ENCODE measurements around the gene JPH4.

The JPH4 gene

DNA sequence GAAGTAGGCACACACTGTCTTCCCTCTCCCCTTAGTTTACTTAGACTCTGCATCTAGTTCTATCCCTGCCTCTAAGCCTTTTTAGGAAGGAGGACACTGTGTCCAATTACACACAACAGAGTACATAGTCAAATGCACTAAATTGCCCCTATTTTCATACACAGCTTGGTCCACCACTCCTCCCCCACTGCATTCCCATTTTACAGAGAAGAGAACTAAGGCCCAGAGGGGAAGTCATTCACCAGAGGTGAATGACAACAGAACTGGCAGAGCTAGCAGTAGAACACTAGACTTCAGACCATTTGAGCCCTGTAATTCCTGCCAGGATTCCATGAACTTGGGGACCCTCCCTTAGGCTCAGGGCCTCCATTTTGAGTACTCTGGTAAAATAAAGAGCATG, 1.1 kb upstream of the JPH4 start:
- no peak for DNase-seq (ENCODE audit: low read depth in 2 of 2)

DNA sequence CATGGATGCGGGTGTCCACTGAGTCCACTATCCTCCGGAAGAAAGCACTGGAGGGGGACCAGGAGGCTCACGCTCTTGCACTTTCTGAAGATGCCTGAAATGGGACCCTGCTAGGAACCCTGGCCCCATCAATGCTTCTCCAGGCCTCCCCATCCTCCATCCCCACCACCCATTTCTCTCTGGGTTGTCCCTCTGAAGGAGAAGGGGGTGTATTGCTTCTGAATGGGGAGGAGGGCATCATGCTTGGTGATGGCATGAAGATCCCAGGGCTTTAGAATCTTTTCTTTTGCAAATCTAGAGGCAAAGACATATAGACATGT, 681 bp upstream of the JPH4 start:
- no peak for DNase-seq (ENCODE audit: low read depth in 2 of 2)

DNA sequence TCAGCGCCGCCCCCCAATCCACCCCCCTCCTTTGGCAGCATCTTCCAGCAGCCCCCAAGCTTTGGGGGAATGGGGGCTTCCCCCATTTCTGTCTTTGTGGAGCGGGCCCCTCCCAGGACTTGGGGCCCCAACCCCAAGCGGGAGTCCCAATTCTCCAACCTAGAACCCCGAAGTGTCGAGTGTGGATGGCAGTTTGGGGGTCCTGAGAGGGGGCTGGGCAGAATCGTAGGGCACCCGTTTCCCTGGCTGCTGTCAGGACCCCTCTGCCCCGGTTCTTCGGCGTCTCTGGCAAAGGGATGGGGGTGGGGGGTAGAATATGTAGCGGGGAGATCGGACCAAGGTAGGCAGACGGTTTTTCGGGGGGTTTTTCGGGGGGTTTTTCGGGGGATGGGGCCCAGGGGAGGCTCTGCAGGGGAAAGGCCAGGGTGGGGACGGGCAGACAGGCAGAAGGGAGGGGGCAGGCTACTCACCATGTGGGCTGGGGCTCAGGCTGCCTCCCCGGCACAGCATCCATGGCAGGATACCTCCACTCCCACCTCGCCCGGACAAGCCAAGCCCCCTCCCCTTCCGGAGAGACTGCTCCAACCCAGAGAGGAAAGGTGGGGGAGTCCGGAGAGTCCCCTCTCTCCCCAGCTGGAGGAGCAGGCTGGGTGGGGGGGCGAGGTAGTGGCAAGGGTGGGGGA, 739 bp downstream of the JPH4 start:
- DNase-seq (ENCODE audit: low read depth in 2 of 2): no peak

DNA sequence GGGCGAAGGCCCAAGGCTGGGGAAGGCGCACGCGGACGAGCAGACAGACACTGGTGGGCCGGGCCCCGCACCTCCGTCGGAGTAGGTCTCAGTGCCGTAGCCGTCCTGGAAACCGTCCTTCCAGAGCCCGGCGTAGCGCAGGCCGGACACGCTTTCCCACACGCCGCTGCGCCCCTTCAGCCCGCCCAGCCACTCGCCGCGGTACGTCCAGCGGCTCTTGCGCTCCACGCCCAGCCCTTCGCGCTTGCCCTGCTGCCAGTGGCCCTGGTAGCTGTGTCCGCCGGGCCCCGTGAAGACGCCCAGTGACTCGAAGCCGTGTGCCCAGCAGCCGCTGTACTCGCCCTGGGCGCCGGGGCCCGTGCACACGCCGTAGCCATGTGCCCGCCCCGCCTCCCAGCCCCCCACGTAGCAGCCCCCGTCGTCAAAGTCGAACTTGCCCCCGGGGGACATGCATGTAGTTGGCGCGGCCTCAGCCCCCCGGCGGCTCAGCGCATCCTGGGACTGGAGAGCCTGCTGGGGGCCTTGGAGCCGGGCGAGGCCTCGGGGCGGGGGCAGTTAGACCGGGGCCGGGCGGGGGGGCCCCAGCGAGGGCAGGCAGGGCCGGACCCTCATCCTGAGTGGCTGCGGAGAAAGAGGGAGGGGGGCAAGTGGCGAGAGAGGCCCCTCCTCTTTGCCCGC, 1.4 kb downstream of the JPH4 start:
- no peak for DNase-seq (ENCODE audit: low read depth in 2 of 2)

DNA sequence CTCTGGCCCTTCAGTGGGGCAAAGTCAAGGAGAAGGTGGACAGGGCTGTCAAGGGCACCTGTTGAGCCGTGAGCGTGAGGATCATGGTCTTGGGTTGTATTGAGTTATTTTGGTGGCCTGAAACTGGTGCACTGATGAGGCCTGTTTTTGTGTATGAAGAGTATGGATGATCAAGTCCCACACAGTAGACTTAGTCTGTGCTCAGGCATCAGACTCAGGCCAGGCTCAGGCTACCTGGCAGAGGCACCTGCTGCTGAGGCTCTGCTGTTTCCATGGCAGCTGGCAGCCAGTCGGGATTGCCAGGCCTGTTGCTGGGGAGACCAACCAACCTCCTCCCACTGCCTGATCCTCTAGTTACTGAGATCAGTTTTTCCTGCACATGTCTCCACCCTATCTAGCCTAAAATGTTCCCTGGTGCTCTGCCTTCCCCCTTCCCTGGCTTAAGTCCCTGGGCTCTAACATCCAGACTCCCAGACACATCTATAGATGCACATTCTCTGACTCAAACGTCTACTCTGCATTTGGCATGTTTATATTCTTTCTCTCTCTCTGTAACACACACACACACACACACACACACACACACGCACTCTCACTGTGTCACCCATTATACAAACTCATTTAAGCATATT, 5.1 kb downstream of the JPH4 start:
- no peak for DNase-seq (ENCODE audit: low read depth in 2 of 2)

DNA sequence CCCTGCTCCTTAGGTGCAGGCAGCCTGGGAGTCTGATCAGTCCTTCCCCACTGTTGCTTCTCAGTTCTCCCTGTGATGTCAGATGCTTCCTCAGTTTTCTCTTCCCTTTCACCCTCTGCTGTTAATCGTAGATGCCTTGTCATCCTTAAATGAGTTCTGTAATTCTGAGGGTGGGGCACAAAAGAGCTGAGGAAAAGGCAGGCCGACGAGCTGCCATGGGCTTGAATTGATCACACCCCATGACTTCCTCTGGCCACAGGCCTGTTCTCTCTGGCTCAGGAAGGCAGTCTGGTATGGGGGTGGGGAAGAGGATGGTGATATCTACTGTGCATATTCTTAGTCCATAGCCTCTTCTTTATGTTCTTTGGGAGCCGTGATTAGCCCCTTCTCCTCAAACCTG, 5.8 kb downstream of the JPH4 start:
- no peak for DNase-seq (ENCODE audit: low read depth in 2 of 2)

DNA sequence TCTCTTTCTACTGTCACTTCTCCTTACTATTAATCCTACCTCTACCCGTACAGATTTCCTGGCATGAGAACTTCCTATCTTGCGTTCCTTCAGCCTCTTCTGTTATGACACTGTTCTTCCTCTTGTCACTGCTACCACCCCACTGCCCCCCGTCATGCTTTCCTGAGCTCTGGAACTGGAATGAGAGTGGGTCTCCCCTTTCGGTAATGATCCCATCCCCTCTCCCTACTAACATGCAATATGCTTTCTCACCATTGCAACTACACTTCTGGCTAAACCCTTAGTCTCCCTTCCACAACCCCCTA, 6.1 kb downstream of the JPH4 start:
- DNase-seq (ENCODE audit: low read depth in 2 of 2): no peak

DNA sequence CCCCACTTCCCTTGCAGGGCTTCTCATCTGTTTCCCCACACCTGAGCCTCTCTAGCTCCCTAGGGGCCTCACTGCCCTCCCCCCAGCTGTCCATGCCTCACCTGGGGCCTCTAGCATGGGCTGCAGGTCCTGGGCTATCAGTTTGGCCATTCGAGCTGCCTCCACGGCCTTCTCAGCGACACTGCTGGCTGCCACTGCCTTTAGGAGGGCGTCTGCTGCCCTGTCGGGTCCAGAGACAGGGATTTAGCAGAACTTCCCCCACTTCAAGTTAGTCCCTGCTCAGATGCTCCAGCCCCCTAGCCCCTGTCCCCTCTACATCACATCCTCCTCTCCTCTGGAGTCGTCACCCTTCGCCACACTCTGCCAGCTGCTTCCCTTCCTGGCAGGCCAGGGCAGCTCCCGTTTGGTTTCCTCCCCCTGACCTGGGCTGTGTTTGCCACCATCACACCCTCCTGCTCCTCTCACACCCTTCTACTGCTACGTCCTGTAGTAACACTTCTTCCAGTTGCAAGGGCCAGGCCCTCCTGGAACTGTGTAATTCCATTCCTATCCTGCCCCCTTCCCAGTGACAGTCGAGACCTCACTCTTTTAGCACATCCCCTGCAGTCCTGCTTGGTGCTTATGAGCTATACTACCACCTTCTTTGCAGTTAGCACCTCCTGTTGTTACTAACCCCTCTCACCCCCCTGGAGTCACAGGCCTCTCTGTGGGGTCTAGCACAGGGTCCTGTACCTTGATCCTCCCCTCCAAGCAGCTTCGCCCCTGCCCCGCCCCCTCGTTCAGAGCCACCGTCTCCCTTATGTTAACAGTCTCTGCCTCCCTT, 6.7 kb downstream of the JPH4 start:
- no peak for DNase-seq (ENCODE audit: low read depth in 2 of 2)

DNA sequence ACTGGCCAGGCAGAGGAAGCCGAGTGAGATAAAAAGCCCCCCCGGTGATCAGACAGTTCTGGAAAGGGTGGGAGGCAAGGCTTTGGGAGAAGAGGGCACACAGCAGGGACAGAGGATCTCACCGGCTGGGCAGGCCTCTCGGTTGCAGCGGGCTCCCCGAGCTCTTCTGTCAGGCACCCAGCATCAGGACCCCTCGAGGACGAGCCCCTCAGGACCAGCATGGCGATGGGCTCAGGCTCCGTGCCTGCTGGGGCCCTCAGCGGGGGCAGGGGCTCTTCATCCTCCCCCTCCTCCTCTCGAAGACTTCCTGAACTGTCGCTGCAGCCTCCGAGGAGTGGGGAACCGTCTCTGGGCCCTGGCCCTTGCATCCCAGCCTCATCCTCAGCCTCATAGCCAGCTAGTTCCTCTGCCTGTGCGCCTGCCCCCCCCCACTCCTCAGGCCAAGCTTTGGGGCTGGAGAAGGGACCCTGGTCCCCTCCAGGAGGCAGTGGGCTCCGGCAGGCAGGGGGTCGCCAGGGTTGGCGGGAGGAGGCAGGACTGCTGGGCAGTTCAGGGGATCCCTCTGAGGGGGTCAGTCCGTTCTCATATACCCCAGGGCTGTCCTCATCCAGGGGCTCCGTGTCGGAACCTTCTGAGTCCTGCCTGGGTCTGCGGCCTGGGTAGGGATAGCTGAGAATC, 7.6 kb downstream of the JPH4 start:
- DNase-seq (ENCODE audit: low read depth in 2 of 2): no peak

DNA sequence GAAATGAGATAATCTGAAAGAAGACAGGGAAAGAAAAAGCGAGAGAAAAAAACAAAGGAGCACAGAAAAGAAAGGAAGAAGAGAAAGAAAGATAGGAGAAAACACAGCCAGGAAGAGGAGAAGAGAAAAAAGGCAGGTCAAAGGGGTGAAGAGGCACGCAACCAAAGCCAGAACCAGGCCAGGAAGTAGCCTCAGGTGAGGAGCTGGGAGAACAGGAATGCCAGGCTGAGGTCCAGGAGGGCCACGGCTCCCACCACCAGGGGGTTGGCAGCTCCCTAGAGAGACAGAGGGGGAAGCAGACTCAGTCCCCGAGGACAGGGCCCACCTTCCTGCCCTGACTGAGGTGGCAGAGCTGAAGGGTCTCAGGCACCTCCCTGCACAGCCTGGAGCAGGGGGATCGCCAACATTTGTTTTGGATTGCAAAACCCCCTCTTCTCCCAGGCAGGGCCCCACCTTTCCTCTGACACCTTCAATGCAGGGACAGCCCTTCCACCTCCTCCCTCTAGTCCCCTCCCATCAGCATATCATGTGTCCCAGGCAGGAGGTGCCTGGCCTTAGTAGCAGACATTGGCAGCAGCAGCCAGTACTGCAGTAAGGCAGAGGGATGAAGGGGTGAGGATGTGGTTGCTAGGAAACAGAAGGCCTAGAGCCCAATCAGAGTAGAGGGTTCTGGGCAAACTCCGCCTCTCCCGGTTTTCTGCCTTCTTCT, 9.0 kb downstream of the JPH4 start:
- DNase-seq (ENCODE audit: low read depth in 2 of 2): no peak

DNA sequence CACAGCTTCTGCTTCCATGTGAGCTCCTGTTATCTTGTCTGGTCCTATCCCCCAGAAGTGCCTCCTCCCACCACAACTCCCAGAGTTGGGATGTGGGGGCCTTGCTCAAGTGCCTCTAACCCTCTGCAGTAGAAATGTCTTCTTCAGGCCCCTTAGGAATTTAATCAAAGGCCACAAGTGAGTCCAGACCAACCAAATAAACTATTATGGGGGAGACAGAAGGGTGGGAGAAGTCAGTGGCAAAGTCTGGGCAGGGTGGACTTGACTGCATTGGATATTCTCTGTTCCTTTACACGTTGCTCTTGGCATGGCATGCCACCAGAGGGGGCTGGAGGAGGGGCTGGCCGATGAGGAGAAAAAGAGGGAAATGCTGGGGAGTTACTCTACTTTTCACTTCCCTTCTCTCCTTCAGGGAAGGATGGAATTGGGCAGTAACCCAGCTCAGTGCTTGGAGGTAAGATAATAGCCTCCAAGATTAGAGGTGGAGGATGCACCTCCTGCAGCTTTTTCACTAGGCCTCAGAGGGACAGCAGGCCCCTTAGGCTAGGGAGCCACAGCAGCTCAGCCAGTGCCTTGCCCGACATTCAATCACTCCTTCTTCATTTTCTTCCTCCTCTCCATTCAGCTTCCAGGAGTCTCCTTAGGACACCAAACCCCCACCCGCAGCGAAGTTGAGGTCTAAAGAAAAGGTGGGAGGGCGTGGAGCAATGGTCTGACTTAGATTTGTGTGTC, 9.8 kb downstream of the JPH4 start:
- DNase-seq (ENCODE audit: low read depth in 2 of 2): no peak

DNA sequence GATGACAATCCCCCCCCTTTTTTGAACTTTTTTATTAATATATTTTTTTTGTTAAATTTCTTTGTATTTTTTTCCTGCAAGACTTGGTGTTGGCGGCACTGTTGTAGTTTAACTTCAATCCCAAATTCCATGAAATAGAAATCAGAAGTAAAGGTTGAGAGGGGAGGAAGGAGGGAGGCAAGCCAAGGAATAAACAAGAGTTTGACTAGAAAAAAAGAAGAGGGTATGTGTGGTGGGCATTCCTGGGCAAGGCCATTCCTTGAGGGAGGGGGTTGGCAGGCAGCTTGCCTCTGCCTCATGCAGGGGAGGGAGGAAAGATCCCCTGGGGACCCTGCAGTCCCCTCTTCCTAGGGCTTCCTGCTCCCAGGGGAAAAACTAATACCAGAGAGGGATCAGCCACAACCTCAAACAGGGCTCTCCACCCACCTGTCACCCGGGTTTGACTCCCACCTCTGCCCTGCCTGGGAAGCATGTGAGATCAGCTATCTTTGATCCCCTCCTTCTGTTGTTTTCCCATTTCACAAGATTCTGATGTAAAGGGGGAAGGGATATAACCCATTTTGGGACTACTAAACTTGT, 10.5 kb downstream of the JPH4 start:
- DNase-seq (ENCODE audit: low read depth in 2 of 2): no peak

DNA sequence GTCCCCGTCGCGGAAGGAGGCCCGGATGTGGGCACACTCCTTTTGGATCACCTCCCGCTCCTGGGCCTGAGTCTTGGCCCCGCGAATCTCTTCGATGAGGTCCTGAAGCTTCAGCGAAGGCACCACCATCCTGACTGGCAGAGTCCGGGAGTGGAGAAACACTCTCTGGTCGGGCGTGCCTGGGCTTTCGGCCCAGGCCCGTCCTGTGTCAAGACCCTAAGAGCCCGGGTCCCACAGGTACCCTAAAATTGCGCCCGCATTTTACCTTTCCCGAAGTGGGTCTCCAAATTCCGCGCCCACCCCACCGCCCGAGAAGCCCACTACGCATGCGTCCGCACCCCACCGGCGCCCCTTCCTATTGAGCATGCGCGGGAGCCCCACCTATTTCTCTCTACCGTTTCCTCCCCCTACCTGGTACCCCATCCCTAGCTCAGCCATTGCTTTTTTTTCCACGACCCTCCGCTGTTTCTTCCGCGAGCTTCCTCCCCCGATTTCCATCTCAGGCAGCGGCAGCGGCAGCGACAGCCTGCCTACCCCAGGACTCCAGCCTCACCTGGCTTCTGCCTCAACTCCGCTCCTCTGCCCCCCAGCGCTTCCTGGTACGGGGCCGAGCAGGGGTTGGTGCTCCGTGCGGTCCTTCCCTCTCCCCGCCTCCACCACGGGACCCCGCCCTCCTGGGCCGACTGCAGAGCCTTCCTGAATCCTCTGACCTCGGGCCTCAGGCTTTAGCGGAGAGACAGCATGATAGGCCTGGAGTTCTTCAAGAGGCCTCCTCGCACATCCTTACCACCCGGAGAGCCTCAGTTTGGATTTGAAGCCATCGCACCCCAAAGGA, 11.2 kb downstream of the JPH4 start, which contains the start of gene AP1G2:
Gene AP1G2 (minus strand): TSS at position 606 of the 835 bp plus-strand sequence. CDS start 477 bp downstream, at position 129.
- DNase-seq (ENCODE audit: low read depth in 2 of 2): peak; percentile 81 to 91

DNA sequence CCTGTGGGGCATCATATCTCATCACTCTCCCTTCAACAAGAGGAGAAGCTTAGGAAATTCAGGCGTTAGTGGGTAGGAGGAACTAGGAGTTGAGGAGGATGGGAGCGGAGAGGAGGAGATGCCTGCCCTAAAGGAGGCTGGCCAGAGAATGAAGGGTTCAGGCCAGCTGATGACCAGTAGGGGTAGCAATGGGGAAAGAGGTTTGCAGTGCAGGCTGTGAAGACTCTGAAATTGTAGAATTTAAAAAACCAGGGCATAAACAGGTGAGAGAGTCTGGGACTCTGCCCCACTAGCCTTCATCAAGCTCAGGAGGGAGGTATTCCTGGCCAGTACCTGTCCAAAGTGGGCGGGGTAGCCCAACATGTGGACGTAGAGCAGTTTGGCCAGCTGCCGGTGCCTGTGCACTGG, 11.8 kb downstream of the JPH4 start:
- DNase-seq (ENCODE audit: low read depth in 2 of 2): no peak

DNA sequence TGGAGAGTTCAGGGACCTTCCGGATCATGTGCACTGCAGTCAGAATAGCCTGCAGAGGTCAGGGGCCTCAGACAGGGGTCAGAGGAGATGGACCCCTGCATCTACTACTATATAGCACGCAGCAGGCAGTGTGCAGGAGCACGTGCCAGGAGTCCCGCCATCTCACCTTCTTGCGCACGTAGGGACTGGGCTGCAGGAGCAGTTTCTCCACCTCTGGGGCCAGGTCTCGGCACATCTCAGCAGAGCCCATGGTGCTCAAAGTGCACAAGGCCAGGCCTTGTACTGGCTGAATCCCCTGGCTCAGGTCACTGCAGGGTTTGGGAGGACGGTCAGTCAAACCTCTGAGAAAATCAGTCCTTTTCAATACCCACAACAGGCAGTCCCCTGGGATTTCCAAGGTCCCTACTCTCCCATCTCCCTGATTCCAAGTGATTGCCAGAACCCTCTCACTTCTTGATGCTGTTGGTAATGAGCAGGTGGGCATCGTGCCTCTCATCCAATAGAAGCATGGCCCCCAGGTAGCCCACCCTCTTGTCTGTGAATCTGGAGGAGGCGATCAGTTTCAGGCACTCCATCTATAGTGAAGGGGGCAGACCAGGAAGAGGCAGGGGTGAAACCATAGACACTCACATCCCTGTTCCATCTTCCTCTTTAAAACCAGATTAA, 12.3 kb downstream of the JPH4 start:
- no peak for DNase-seq (ENCODE audit: low read depth in 2 of 2)

DNA sequence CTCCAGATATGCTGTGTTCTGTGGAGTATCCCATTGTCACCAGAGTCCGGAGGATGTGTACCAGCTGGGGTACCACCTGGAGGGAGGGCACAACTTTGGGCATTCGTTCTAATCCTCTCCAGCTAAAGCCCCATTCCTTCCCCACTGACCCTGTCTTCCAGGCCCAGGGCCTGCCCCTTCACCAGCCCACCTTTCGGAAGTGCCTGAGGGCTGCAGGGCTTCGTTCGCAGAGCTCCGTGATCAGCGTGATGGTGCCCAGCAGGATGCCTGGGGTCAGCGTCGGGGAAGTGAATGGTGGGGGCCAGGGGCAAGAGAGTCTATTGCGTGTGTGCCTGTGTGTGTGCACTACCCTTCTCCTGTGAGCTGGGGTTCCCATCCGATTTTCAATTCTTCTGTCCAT, 13.0 kb downstream of the JPH4 start:
- no peak for DNase-seq (ENCODE audit: low read depth in 2 of 2)

DNA sequence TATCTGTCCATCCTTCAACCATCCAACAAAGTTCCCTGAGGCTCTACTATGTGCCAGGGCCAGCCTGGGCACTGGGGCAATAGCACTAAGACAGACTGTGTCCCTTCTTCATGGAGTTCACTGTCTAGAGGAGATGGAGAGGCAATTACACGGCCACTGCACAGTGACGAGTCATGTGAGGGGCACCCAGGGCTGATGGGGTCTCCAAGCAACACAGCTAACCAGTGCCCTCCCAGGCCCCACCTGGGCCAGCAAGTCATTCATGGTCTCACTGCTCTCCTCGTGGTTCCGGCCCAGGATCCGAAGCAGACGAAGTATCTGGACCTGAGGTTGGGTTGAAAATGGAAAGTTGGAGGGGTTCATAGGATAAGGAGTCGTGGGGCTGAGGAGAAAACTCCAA, 13.7 kb downstream of the JPH4 start:
- DNase-seq (ENCODE audit: low read depth in 2 of 2): no peak

DNA sequence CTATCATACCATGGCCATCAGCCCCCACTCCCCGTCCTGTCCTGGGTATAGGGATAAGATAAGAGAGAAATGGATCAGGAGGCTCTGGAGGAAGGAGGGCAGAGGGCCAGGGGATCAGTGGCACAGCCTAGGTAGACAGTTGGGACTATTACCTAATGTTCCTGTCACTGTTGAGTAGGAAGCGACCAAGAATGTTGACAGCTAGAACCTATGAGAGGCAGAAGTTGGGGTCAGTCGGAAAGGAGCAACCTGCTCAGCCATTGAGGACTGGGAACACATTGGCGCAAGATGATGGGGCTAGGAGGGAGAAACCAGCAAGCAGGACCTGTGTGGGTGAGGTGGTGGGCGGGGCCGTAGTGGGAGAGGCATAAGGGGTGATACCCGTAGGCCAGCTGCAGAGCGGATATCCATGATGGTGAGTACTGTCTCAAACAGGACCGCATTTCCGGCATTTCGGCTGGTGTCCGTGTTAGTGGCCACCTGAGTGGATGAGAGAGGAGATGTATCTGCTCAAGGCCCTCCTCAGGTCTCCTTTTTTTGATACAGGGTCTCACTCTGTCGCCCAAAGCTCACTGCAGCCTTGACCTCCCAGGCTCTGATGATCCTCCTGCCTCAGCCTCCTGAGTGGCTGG, 14.3 kb downstream of the JPH4 start:
- no peak for DNase-seq (ENCODE audit: low read depth in 2 of 2)

All from stimulated activated CD4-positive, alpha-beta T cell treated with anti-CD3 and anti-CD28 coated beads, Interleukin-12 subunit alpha, Interleukin-12 subunit beta, amount 100 ng/mL, for 24 hours (primary cell).